GM21737 (cell line): Measurements from ENCODE around the gene CD1B.
A peak's percentile ranks its signal among the peaks of the same experiment; 100 is the strongest.
"Not testable (repeated sequence)": the region's sequence is repeated elsewhere in the genome, so short reads cannot be mapped to it uniquely, and the experiment has no call there.

Experiments used
- ATAC-seq: cut with Tn5 transposase; IDR thresholded peaks from one replicate; pipeline ENCODE4 v1.9.1; 2021; ENCODE audit warnings: mild to moderate bottlenecking, moderate library complexity; ENCODE audit not compliant: unreplicated experiment

Gene CD1B

GRCh38 chr1:158329300-158329699 is 2.0 kb downstream of the CD1B start:
- no peak for ATAC-seq

- ATAC-seq = no peak
Measured at GRCh38 chr1:158328426-158328825, 2.9 kb downstream of the CD1B start.

- no peak for ATAC-seq
Measured at GRCh38 chr1:158327481-158327880, 3.9 kb downstream of the CD1B start.

- ATAC-seq = no peak
Measured at GRCh38 chr1:158324395-158324794, 6.9 kb downstream of the CD1B start.

GRCh38 chr1:158323866-158324265 is 7.5 kb downstream of the CD1B start:
- no peak for ATAC-seq

GRCh38 chr1:158311066-158311465 is 20.3 kb downstream of the CD1B start:
- no peak for ATAC-seq

GRCh38 chr1:158310623-158311022 is 20.7 kb downstream of the CD1B start:
- no peak for ATAC-seq

- no peak for ATAC-seq
Measured at GRCh38 chr1:158295791-158296190, 35.5 kb downstream of the CD1B start.

- ATAC-seq = no peak
Measured at GRCh38 chr1:158290321-158290844, 40.9 kb downstream of the CD1B start.

GRCh38 chr1:158289811-158290210 is 41.5 kb downstream of the CD1B start, which contains the start of gene CD1C:
TSS of gene CD1C (plus strand) at chr1:158289923. CDS start at chr1:158290065, 142 bp downstream.
- no peak for ATAC-seq

GRCh38 chr1:158286941-158287346 is 44.4 kb downstream of the CD1B start:
- ATAC-seq = no peak

GRCh38 chr1:158286487-158286886 is 44.8 kb downstream of the CD1B start:
- ATAC-seq = no peak

GRCh38 chr1:158285756-158286241 is 45.5 kb downstream of the CD1B start:
- ATAC-seq = peak; percentile 75

GRCh38 chr1:158283965-158284364 is 47.4 kb downstream of the CD1B start:
- ATAC-seq = peak; percentile 33

GRCh38 chr1:158282421-158282820 is 48.9 kb downstream of the CD1B start:
- not testable (repeated sequence) for ATAC-seq
